RPMI7951 (cell line): ENCODE data around the gene TACO1. TPM values are rescaled to one million over a fixed set of nuclear protein-coding genes. Genes with fewer than 3 reads are reported as not detected.

Experiments
- DNase-seq: peaks from one replicate; pipeline ENCODE4 v3.0.0-alpha.2; 2012; ENCODE audit warnings: low read depth
- total RNA-seq: library from RNA; depleted of rRNA; stranded (reverse); fragments of >200 nt; shearing (Covaris generic); gene quantifications from 2 replicates; pipeline ENCODE4 v1.2.3, GENCODE V29; 2014; rRNA removed

Gene TACO1
- total RNA-seq, result 12.6 and 16.7 TPM in 2 replicates

- peak; percentile 78 for DNase-seq
These were observed at the start of gene TACO1 for GRCh38 chr17:63600569-63601438. TACO1 (plus strand) TSS chr17:63600895; CDS start chr17:63601084, 189 bp downstream.

GRCh38 chr17:63552211-63552610, 48.5 kb upstream of the TACO1 start:
- no peak for DNase-seq

GRCh38 chr17:63555500-63556156, 45.1 kb upstream of the TACO1 start:
- DNase-seq, result no peak

GRCh38 chr17:63557416-63557815, 43.3 kb upstream of the TACO1 start:
- DNase-seq, result no peak

- no peak for DNase-seq
These were observed 42.3 kb upstream of the TACO1 start for GRCh38 chr17:63558441-63558840.

GRCh38 chr17:63561819-63562218, 38.9 kb upstream of the TACO1 start:
- no peak for DNase-seq

- no peak for DNase-seq
These were observed 37.4 kb upstream of the TACO1 start for GRCh38 chr17:63563339-63563738.

GRCh38 chr17:63564562-63564961, 36.1 kb upstream of the TACO1 start:
- no peak for DNase-seq

- DNase-seq, result no peak
These were observed 33.5 kb upstream of the TACO1 start for GRCh38 chr17:63567229-63567628.

GRCh38 chr17:63568563-63568962, 32.1 kb upstream of the TACO1 start:
- no peak for DNase-seq

- DNase-seq, result peak; percentile 77
These were observed 28.9 kb upstream of the TACO1 start for GRCh38 chr17:63571632-63572310.

GRCh38 chr17:63573634-63574033, 27.1 kb upstream of the TACO1 start:
- no peak for DNase-seq

GRCh38 chr17:63578027-63578768, 22.5 kb upstream of the TACO1 start:
- DNase-seq, result no peak

GRCh38 chr17:63578769-63579111, 22.0 kb upstream of the TACO1 start:
- DNase-seq, result no peak

- DNase-seq, result no peak
These were observed 21.1 kb upstream of the TACO1 start for GRCh38 chr17:63579633-63580032.

GRCh38 chr17:63587770-63588169, 12.9 kb upstream of the TACO1 start:
- no peak for DNase-seq

GRCh38 chr17:63588797-63589196, 11.9 kb upstream of the TACO1 start:
- no peak for DNase-seq

- DNase-seq, result no peak
These were observed 11.0 kb upstream of the TACO1 start for GRCh38 chr17:63589646-63590045.

- no peak for DNase-seq
These were observed 7.9 kb upstream of the TACO1 start for GRCh38 chr17:63592797-63593196.

GRCh38 chr17:63595132-63595531, 5.6 kb upstream of the TACO1 start:
- no peak for DNase-seq

GRCh38 chr17:63596856-63597586, 3.7 kb upstream of the TACO1 start:
- no peak for DNase-seq
